K562 (cell line): ENCODE data around the gene LMF2. TPM values are rescaled to one million over a fixed set of nuclear protein-coding genes. Genes with fewer than 3 reads are reported as not detected.

Source experiments
- BHLHE40 ChIP-seq: IDR thresholded peaks from 2 replicates; pipeline ENCODE4 v1.6.1; 2011; ENCODE audit warnings: low read length, improper control_type of control experiment
- C11orf30 ChIP-seq: fragments of 450-650 bp; IDR thresholded peaks from 2 replicates; pipeline ENCODE4 v1.6.1; 2016; ENCODE audit warnings: low read depth, mild to moderate bottlenecking
- CBFA2T3 ChIP-seq: fragments of 450-650 bp; IDR thresholded peaks from 2 replicates; pipeline ENCODE4 v1.6.1; 2017
- ILF3 ChIP-seq: fragments of 450-650 bp; IDR thresholded peaks from 2 replicates; pipeline ENCODE4 v1.6.1; 2018; ENCODE audit warnings: antibody characterized with exemption, mild to moderate bottlenecking, moderate library complexity, borderline replicate concordance
- MAFG ChIP-seq: fragments of 450-650 bp; conservative IDR thresholded peaks from 2 replicates; pipeline ENCODE4 v1.6.1; 2016; ENCODE audit warnings: missing genetic modification characterization, missing compliant biosample characterization
- MCM5 ChIP-seq: fragments of 450-650 bp; IDR thresholded peaks from 2 replicates; pipeline ENCODE4 v1.6.1; 2016; ENCODE audit warnings: low read depth
- MXI1 ChIP-seq: IDR thresholded peaks from 2 replicates; pipeline ENCODE4 v1.6.1; 2011; ENCODE audit warnings: low read depth, mild to moderate bottlenecking, improper control_type of control experiment, low read length
- RNF2 ChIP-seq: sonication (generic); IDR thresholded peaks from 2 replicates; pipeline ENCODE4 v1.6.1; 2016
- TCF7L2 ChIP-seq: fragments of 150-350 bp; IDR thresholded peaks from 2 replicates; pipeline ENCODE4 v1.6.1; 2016; ENCODE audit warnings: low read depth, mild to moderate bottlenecking, low read length, moderate library complexity
- ZNF239 ChIP-seq: fragments of 250-450 bp; sonication (Bioruptor Pico); IDR thresholded peaks from 2 replicates; pipeline ENCODE4 v1.4.0; 2020; ENCODE audit warnings: mild to moderate bottlenecking
- ZNF3 ChIP-seq: fragments of 250-450 bp; sonication (Bioruptor Pico); IDR thresholded peaks from 2 replicates; pipeline ENCODE4 v1.5.0; 2021; ENCODE audit warnings: mild to moderate bottlenecking, moderate library complexity
- ZNF316 ChIP-seq: fragments of 450-650 bp; IDR thresholded peaks from 2 replicates; pipeline ENCODE4 v1.6.1; 2016
- ZNF551 ChIP-seq: fragments of 250-450 bp; sonication (Bioruptor Pico); IDR thresholded peaks from 2 replicates; pipeline ENCODE4 v1.5.0; 2021; ENCODE audit warnings: mild to moderate bottlenecking, moderate library complexity
- ZNF57 ChIP-seq: fragments of 450-650 bp; formaldehyde crosslinking; IDR thresholded peaks from 2 replicates; pipeline ENCODE4 v1.4.0; 2020; ENCODE audit warnings: mild to moderate bottlenecking, moderate library complexity
- ZNF584 ChIP-seq: fragments of 200-800 bp; sonication (Bioruptor generic); IDR thresholded peaks from 2 replicates; pipeline ENCODE4 v1.6.1; 2016; ENCODE audit warnings: low read depth, mild to moderate bottlenecking, missing genetic modification characterization, missing compliant biosample characterization
- polyA plus RNA-seq, 8 experiments: library from polyadenylated mRNA; depleted of rRNA in 4 of 8; stranded (reverse) in 5 of 8; unstranded in 3 of 8; fragments of >200 nt; fragmentation: Nextera tagmentation in 2 of 8; fragmentation: Illumina TruSeq in 1 of 8; extraction: Ambion mirVana in 2 of 8; extraction: Trizol in 1 of 8; gene quantifications; 2 replicates each; pipeline versions ENCODE4 v1.2.1 to v1.2.3, GENCODE V29; 2011 to 2014; ENCODE audit warnings: inconsistent platforms in 1 of 8, missing spikeins in 1 of 8
- total RNA-seq, 7 experiments: library from RNA; depleted of rRNA in 6 of 7; stranded (reverse); fragments of >200 nt in 6 of 7; fragmentation: Illumina TruSeq in 2 of 7; extraction: Trizol in 2 of 7; gene quantifications; 2 replicates each; pipeline versions ENCODE4 v1.2.1 to v1.2.3, GENCODE V29; 2011 to 2021; ENCODE audit warnings: low replicate concordance in 1 of 7
- TF ChIP-seq, protein P1 (sequence below): sonication (generic); formaldehyde crosslinking; IDR thresholded peaks from 2 replicates; pipeline ENCODE4 v1.8.0; 2023; ENCODE audit warnings: mild to moderate bottlenecking, missing genetic modification reagents
- TF ChIP-seq, protein P2 (sequence below): sonication (generic); formaldehyde crosslinking; IDR thresholded peaks from 2 replicates; pipeline ENCODE4 v1.8.1; 2023; ENCODE audit warnings: missing genetic modification reagents, mild to moderate bottlenecking, borderline replicate concordance

The LMF2 gene
- total and polyA plus RNA-seq, 9 of the 15 experiments (the other 6 are each of a cell fraction or from before 2014, with no cell fraction given): 0.08 to 37.1 (median 7.6) TPM

DNA sequence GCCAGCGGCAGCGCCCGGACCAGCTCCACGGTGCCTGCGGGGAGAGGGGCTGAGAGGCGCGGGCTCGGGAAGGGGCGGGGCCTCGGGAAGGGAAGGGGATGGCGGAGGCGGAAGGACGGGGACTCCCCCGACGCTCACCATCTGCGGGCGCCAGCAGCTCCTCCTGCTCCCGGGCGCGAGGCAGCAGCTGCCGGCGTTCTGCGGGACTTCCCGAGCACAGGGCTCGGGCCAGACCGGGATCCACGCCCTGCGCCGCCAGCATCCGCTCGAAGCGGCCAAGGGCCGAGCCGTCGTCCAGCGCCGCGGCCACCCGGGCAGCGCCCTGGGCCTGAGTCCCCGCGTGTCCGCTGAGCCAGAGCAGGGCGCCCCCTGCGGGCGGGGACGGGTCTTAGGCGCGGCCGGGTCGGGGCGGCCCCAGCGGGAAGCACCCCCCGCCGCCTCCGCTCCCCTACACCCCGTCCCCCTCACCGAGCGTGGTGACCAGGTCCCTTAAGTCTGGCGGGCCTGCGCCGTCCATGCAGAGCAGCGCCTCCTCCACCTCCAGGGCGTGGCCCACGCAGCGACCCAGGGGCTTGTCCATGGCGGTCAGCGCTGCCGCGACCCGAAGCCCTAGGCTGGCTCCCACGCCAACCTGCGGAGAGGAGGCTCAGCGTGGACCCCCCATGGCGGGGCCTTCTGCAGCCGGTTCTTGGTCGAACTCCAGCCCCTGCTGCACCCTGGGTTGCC, 18.8 kb upstream of the LMF2 start (continued):
- TF ChIP-seq, protein P1, sequence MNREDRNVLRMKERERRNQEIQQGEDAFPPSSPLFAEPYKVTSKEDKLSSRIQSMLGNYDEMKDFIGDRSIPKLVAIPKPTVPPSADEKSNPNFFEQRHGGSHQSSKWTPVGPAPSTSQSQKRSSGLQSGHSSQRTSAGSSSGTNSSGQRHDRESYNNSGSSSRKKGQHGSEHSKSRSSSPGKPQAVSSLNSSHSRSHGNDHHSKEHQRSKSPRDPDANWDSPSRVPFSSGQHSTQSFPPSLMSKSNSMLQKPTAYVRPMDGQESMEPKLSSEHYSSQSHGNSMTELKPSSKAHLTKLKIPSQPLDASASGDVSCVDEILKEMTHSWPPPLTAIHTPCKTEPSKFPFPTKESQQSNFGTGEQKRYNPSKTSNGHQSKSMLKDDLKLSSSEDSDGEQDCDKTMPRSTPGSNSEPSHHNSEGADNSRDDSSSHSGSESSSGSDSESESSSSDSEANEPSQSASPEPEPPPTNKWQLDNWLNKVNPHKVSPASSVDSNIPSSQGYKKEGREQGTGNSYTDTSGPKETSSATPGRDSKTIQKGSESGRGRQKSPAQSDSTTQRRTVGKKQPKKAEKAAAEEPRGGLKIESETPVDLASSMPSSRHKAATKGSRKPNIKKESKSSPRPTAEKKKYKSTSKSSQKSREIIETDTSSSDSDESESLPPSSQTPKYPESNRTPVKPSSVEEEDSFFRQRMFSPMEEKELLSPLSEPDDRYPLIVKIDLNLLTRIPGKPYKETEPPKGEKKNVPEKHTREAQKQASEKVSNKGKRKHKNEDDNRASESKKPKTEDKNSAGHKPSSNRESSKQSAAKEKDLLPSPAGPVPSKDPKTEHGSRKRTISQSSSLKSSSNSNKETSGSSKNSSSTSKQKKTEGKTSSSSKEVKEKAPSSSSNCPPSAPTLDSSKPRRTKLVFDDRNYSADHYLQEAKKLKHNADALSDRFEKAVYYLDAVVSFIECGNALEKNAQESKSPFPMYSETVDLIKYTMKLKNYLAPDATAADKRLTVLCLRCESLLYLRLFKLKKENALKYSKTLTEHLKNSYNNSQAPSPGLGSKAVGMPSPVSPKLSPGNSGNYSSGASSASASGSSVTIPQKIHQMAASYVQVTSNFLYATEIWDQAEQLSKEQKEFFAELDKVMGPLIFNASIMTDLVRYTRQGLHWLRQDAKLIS: no peak
- TF ChIP-seq MXI1 (no peak), CBFA2T3 (no peak), TCF7L2 (no peak), ZNF316 (no peak), ZNF3 (no peak), MAFG (tag) (no peak), C11orf30 (no peak), RNF2 (no peak), ZNF239 (CRISPR knock-in tag) (no peak), ILF3 (no peak), BHLHE40 (no peak), MCM5 (no peak), ZNF551 (CRISPR knock-in tag) (no peak), ZNF584 (CRISPR knock-in tag) (no peak), ZNF57 (CRISPR knock-in tag) (no peak)
- TF ChIP-seq, protein P2, sequence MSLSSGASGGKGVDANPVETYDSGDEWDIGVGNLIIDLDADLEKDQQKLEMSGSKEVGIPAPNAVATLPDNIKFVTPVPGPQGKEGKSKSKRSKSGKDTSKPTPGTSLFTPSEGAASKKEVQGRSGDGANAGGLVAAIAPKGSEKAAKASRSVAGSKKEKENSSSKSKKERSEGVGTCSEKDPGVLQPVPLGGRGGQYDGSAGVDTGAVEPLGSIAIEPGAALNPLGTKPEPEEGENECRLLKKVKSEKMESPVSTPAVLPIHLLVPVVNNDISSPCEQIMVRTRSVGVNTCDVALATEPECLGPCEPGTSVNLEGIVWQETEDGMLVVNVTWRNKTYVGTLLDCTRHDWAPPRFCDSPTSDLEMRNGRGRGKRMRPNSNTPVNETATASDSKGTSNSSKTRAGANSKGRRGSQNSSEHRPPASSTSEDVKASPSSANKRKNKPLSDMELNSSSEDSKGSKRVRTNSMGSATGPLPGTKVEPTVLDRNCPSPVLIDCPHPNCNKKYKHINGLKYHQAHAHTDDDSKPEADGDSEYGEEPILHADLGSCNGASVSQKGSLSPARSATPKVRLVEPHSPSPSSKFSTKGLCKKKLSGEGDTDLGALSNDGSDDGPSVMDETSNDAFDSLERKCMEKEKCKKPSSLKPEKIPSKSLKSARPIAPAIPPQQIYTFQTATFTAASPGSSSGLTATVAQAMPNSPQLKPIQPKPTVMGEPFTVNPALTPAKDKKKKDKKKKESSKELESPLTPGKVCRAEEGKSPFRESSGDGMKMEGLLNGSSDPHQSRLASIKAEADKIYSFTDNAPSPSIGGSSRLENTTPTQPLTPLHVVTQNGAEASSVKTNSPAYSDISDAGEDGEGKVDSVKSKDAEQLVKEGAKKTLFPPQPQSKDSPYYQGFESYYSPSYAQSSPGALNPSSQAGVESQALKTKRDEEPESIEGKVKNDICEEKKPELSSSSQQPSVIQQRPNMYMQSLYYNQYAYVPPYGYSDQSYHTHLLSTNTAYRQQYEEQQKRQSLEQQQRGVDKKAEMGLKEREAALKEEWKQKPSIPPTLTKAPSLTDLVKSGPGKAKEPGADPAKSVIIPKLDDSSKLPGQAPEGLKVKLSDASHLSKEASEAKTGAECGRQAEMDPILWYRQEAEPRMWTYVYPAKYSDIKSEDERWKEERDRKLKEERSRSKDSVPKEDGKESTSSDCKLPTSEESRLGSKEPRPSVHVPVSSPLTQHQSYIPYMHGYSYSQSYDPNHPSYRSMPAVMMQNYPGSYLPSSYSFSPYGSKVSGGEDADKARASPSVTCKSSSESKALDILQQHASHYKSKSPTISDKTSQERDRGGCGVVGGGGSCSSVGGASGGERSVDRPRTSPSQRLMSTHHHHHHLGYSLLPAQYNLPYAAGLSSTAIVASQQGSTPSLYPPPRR: no peak
